ENCODE results near the gene IMP4. TPM values are rescaled to one million over a fixed set of nuclear protein-coding genes. Genes with fewer than 3 reads are reported as not detected.

IMP4 gene
- total and polyA plus RNA-seq, 2 of the 8 experiments (the other 6 are each of a cell fraction or from before 2014, with no cell fraction given), result 96.8 to 194 TPM

GRCh38 chr2:130355578-130356431 is 13.1 kb downstream of the IMP4 start, which contains the start of gene PTPN18:
TSS of gene PTPN18 (plus strand) at chr2:130356056. CDS start at chr2:130356108, 52 bp downstream.
- no peaks in the 10 kb centered on the region for H3K9me3 ChIP-seq (ENCODE audit: insufficient read depth in 2 of 2, low read depth in 1 of 2, low read length in 1 of 2)
- no peaks in the 10 kb centered on the region for H3K79me2 ChIP-seq (ENCODE audit: control insufficient read depth in 1 of 2, insufficient read depth in 2 of 2, low read length in 2 of 2)
- 2% methylated on average over 54 of the region's 107 CpGs; no CpG with 5 or more reads in 1 of the 2 experiments for WGBS, 2 experiments (ENCODE audit: extremely low coverage in 1 of 2, insufficient coverage in 1 of 2, insufficient read length in 1 of 2, insufficient replicate concordance in 2 of 2, low coverage in 1 of 2, low lambda C conversion rate in 2 of 2, missing lambda C conversion rate in 1 of 2)
- H3K27ac ChIP-seq (ENCODE audit: low read depth, low read length), result no peak within 1 kb of the TSS
- no peak within 1 kb of the TSS for H2BK12ac ChIP-seq (ENCODE audit: low read depth, low read length)
- H3K9ac ChIP-seq (replicated peaks in 1 of 4; ENCODE audit: extremely low read depth in 1 of 4, low read depth in 3 of 4, low read length in 3 of 4), result peak within 1 kb of the TSS in 1 of 4 experiments; percentile 10; a peak in 3 of 7 replicates
- no peak within 1 kb of the TSS for H3K56ac ChIP-seq (replicated peaks; ENCODE audit: insufficient read length, low read depth, low read length)
- H2BK5ac ChIP-seq (ENCODE audit: low read depth, low read length), result no peak within 1 kb of the TSS
- H4K91ac ChIP-seq (replicated peaks; ENCODE audit: insufficient read length, low read length), result no peak within 1 kb of the TSS
- H2BK120ac ChIP-seq (replicated peaks; ENCODE audit: low read depth, low read length), result no peak within 1 kb of the TSS
- no peak within 1 kb of the TSS for H4K5ac ChIP-seq (ENCODE audit: insufficient read length, low read depth, low read length)
- no peak within 1 kb of the TSS for H2BK20ac ChIP-seq (ENCODE audit: low read length)
- no peak within 1 kb of the TSS for H3K14ac ChIP-seq (ENCODE audit: insufficient read length)
- H4K20me1 ChIP-seq (replicated peaks in 1 of 2; ENCODE audit: control insufficient read depth in 1 of 2, insufficient read depth in 2 of 2, low read length in 2 of 2), result peaks cover 0 to 2% of the 10 kb centered on the region in 2 experiments
- H2AFZ ChIP-seq (ENCODE audit: low read length), result peak within 1 kb of the TSS; percentile 60; the same call in 1 of the 2 replicates
- peak within 1 kb of the TSS; percentile 32 for H3K18ac ChIP-seq (ENCODE audit: extremely low read depth, low read length)
- DNase-seq (ENCODE audit: low read depth in 1 of 2, low spot score in 2 of 2) (peak in 1 of 2 experiments; percentile 77), FAIRE-seq (no peak)
- CTCF ChIA-PET (ENCODE audit: partially characterized antibody), result interaction anchor here (0.7 to 4.4 kb wide), 3 partner anchors 17 to 178 kb away, joined by 3 to 21 read pairs (median 4); no protein-coding TSS in a partner anchor
- peaks cover 15 to 40% (median 26%) of the 10 kb centered on the region in 4 experiments; a peak in 6 of 7 replicates for H3K27me3 ChIP-seq (replicated peaks in 1 of 4; ENCODE audit: control insufficient read depth in 3 of 4, extremely low read depth in 1 of 4, insufficient read depth in 3 of 4, low read length in 3 of 4)
- H3K4ac ChIP-seq (replicated peaks; ENCODE audit: insufficient read length, low read depth, low read length), result no peak within 1 kb of the TSS
- H4K8ac ChIP-seq (ENCODE audit: extremely low read depth, insufficient read depth, low read length), result peak within 1 kb of the TSS; percentile 58
- no peak within 1 kb of the TSS for H2BK15ac ChIP-seq (ENCODE audit: low read length)
- H3K4me1 ChIP-seq (replicated peaks in 1 of 4; ENCODE audit: control insufficient read depth in 3 of 4, insufficient read depth in 4 of 4, low read length in 3 of 4), result no peaks in the 10 kb centered on the region
- no peaks in the 10 kb centered on the region for H3K79me1 ChIP-seq (ENCODE audit: low read depth, low read length)
- H3K4me2 ChIP-seq (ENCODE audit: insufficient read depth in 1 of 2, low read depth in 2 of 2, low read length in 2 of 2), result peak within 1 kb of the TSS; percentile 72 to 85
- POLR2A ChIA-PET (ENCODE audit: partially characterized antibody), result interaction anchor here (1.0 to 8.7 kb wide), 3 partner anchors 12 to 174 kb away, joined by 3 to 72 read pairs (median 3); partner anchors contain the start of genes IMP4 and SMPD4
- H3K23me2 ChIP-seq (ENCODE audit: low read depth, low read length), result peaks cover 4% of the 10 kb centered on the region; the same call in 1 of the 2 replicates
- no peak within 1 kb of the TSS for H3K23ac ChIP-seq (ENCODE audit: insufficient read length)
- H2AK5ac ChIP-seq (ENCODE audit: low read depth, low read length), result no peak within 1 kb of the TSS
- H3K36me3 ChIP-seq (ENCODE audit: control insufficient read depth in 2 of 4, insufficient read depth in 4 of 4, low read length in 3 of 4), result no peaks in the 10 kb centered on the region
- H3K4me3 ChIP-seq (ENCODE audit: extremely low read depth in 1 of 4, insufficient read depth in 2 of 4, low read depth in 3 of 4, low read length in 4 of 4), result peak within 1 kb of the TSS; percentile 41 to 65 (median 60)
- TF ChIP-seq HDAC6 (IDR thresholded peaks at IDR 0.05; ENCODE audit: low read depth, low read length) (no peak), SUZ12 (IDR thresholded peaks at IDR 0.05; ENCODE audit: low read length) (peak; percentile 50; the same call in 1 of the 2 replicates), MAX (IDR thresholded peaks at IDR 0.05) (peak; percentile 20; the same call in 1 of the 2 replicates), RAD21 (IDR thresholded peaks at IDR 0.05 in 1 of 2, conservative IDR thresholded peaks at IDR 0.05 in 1 of 2; ENCODE audit: low read depth in 2 of 2, low read length in 2 of 2) (peak in 1 of 2 experiments; percentile 47; a peak in 2 of 4 replicates), PHF8 (conservative IDR thresholded peaks at IDR 0.05; ENCODE audit: low read depth, low read length) (peak; percentile 32; the same call in 1 of the 2 replicates), CTCF (IDR thresholded peaks at IDR 0.05; ENCODE audit: control extremely low read depth in 1 of 3, insufficient read depth in 1 of 3, low read depth in 1 of 3, low read length in 3 of 3) (peak; percentile 29 to 47 (median 30)), RFX5 (IDR thresholded peaks at IDR 0.05; ENCODE audit: borderline replicate concordance, low read depth, low read length) (no peak)

Measured in H1 (cell line).